Loucy (cell line): ENCODE measurements around the gene CBLN3.

ENCODE experiments used
- CTCF ChIP-seq: fragments of 200-600 bp; sonication (generic); conservative IDR thresholded peaks from 2 replicates; pipeline ENCODE4 v1.5.1; 2014; ENCODE audit warnings: mild to moderate bottlenecking, antibody characterized with exemption, low read length
- EZH2phosphoT487 ChIP-seq: fragments of 200-600 bp; IDR thresholded peaks from 2 replicates; pipeline ENCODE4 v1.6.1; 2018; ENCODE audit warnings: antibody characterized with exemption, mild to moderate bottlenecking, moderate library complexity, borderline replicate concordance

GRCh38 chr14:24416254-24416931 is 13.1 kb downstream of the CBLN3 start:
- no peak for TF ChIP-seq CTCF
- TF ChIP-seq EZH2phosphoT487 = no peak
